GM11168 (cell line): Measurements from ENCODE around the gene KCNG2.
"Not testable (repeated sequence)": the region's sequence is repeated elsewhere in the genome, so short reads cannot be mapped to it uniquely, and the experiment has no call there.

Experiments
- in situ Hi-C: fragments of 300-500 bp; cut with MboI; formaldehyde crosslinking; loops from one replicate; pipeline ENCODE4 v1.12.0; 2022; ENCODE audit warnings: low sequenced_read_pairs; ENCODE audit not compliant: unreplicated experiment

Gene KCNG2

GRCh38 chr18:79878246-79878645, 80.5 kb downstream of the KCNG2 start:
- in situ Hi-C loops: not testable (repeated sequence)

- in situ Hi-C loops: no loop called here
These were observed 81.1 kb downstream of the KCNG2 start for GRCh38 chr18:79878741-79879378.

GRCh38 chr18:79879566-79879965, 81.8 kb downstream of the KCNG2 start:
- in situ Hi-C loops: no loop called here

- in situ Hi-C loops: no loop called here
These were observed 84.0 kb downstream of the KCNG2 start for GRCh38 chr18:79881695-79882094.

- in situ Hi-C loops: no loop called here
These were observed 84.9 kb downstream of the KCNG2 start for GRCh38 chr18:79882522-79883241.

- in situ Hi-C loops: no loop called here
These were observed 85.9 kb downstream of the KCNG2 start for GRCh38 chr18:79883461-79884293.

- in situ Hi-C loops: no loop called here
These were observed 86.7 kb downstream of the KCNG2 start for GRCh38 chr18:79884294-79884962.

- in situ Hi-C loops: no loop called here
These were observed 87.4 kb downstream of the KCNG2 start for GRCh38 chr18:79884963-79885728.

- in situ Hi-C loops: no loop called here
These were observed 89.7 kb downstream of the KCNG2 start for GRCh38 chr18:79887181-79888000.

- in situ Hi-C loops: no loop called here
These were observed 90.3 kb downstream of the KCNG2 start for GRCh38 chr18:79888016-79888415.

- in situ Hi-C loops: no loop called here
These were observed 91.8 kb downstream of the KCNG2 start for GRCh38 chr18:79889569-79889968.

- in situ Hi-C loops: no loop called here
These were observed 92.9 kb downstream of the KCNG2 start for GRCh38 chr18:79890674-79891073.

- in situ Hi-C loops: no loop called here
These were observed 99.0 kb downstream of the KCNG2 start for GRCh38 chr18:79896738-79897137.

GRCh38 chr18:79897940-79898625, 100.3 kb downstream of the KCNG2 start:
- in situ Hi-C loops: no loop called here

GRCh38 chr18:79898952-79899608, 101.3 kb downstream of the KCNG2 start:
- in situ Hi-C loops: no loop called here

GRCh38 chr18:79899609-79900445, 102.1 kb downstream of the KCNG2 start:
- in situ Hi-C loops: no loop called here
